DMS 273 treated with DMSO at 0.1 percent for 48 hours (cell line): Measurements from ENCODE around the gene TSHZ1.

Source experiments
- DNase-seq: peaks from one replicate; lab custom pipeline; 2025; lab: John Stamatoyannopoulos, UW

Gene TSHZ1

GRCh38 chr18:75210274-75211001 is at the start of gene TSHZ1:
Gene TSHZ1, plus strand, starts transcription at chr18:75210797. Its CDS starts 1,080 bp downstream, at chr18:75211877.
- peak; percentile 85 for DNase-seq

- no peak for DNase-seq
These were observed 49.2 kb upstream of the TSHZ1 start for GRCh38 chr18:75161256-75162028.

GRCh38 chr18:75162467-75162866 is 48.1 kb upstream of the TSHZ1 start:
- DNase-seq: no peak

GRCh38 chr18:75162978-75163377 is 47.6 kb upstream of the TSHZ1 start:
- DNase-seq: no peak

GRCh38 chr18:75163736-75164135 is 46.9 kb upstream of the TSHZ1 start:
- no peak for DNase-seq

GRCh38 chr18:75164479-75164878 is 46.1 kb upstream of the TSHZ1 start:
- no peak for DNase-seq

GRCh38 chr18:75165926-75166325 is 44.7 kb upstream of the TSHZ1 start:
- DNase-seq: no peak

GRCh38 chr18:75167137-75167536 is 43.5 kb upstream of the TSHZ1 start:
- DNase-seq: no peak

- no peak for DNase-seq
These were observed 42.6 kb upstream of the TSHZ1 start for GRCh38 chr18:75167759-75168618.

GRCh38 chr18:75168619-75169018 is 42.0 kb upstream of the TSHZ1 start:
- DNase-seq: no peak

GRCh38 chr18:75169411-75169810 is 41.2 kb upstream of the TSHZ1 start:
- no peak for DNase-seq

GRCh38 chr18:75170022-75170789 is 40.4 kb upstream of the TSHZ1 start:
- no peak for DNase-seq

GRCh38 chr18:75170916-75171315 is 39.7 kb upstream of the TSHZ1 start:
- no peak for DNase-seq

GRCh38 chr18:75172299-75173124 is 38.1 kb upstream of the TSHZ1 start:
- DNase-seq: no peak

GRCh38 chr18:75173125-75173432 is 37.5 kb upstream of the TSHZ1 start:
- DNase-seq: no peak

- DNase-seq: no peak
These were observed 36.9 kb upstream of the TSHZ1 start for GRCh38 chr18:75173738-75174137.

- no peak for DNase-seq
These were observed 33.7 kb upstream of the TSHZ1 start for GRCh38 chr18:75176849-75177248.

GRCh38 chr18:75178376-75178775 is 32.2 kb upstream of the TSHZ1 start:
- DNase-seq: no peak

GRCh38 chr18:75179819-75180600 is 30.6 kb upstream of the TSHZ1 start:
- DNase-seq: no peak

- DNase-seq: no peak
These were observed 27.1 kb upstream of the TSHZ1 start for GRCh38 chr18:75183524-75183923.
